Measurements from ENCODE around the gene PPP1R1B. TPM values are rescaled to one million over a fixed set of nuclear protein-coding genes. Genes with fewer than 3 reads are reported as not detected.

PPP1R1B gene
- polyA plus RNA-seq, 1 donor (not counting 4 experiments of a cell fraction or from before 2014, with no cell fraction given): 0.18 TPM

DNA sequence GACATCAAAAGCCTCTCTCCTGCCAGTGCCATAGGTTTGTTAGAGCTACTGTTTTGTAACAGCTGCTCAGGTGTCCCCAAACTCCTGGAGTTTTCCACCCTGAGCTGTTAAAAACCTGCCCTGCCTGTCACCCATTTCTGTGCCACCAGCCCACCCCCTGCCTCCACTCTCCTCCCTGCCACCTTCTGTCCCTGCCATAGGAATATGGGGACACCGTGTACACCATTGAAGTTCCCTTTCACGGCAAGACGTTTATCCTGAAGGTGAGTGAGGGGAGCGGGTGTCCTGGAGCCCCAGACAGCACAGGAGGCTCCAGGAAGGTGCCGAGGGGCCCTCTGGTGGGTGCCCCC is 33.2 kb downstream of the PPP1R1B start:
- Histone ChIP-seq H3K4me2 (ENCODE audit: control insufficient read depth, extremely low read depth, insufficient read depth, low read depth, low read length) (no peak overlapping the region), H3K27ac (ENCODE audit: control insufficient read depth, insufficient read depth, low read length) (no peak overlapping the region)
- no peak for FAIRE-seq

DNA sequence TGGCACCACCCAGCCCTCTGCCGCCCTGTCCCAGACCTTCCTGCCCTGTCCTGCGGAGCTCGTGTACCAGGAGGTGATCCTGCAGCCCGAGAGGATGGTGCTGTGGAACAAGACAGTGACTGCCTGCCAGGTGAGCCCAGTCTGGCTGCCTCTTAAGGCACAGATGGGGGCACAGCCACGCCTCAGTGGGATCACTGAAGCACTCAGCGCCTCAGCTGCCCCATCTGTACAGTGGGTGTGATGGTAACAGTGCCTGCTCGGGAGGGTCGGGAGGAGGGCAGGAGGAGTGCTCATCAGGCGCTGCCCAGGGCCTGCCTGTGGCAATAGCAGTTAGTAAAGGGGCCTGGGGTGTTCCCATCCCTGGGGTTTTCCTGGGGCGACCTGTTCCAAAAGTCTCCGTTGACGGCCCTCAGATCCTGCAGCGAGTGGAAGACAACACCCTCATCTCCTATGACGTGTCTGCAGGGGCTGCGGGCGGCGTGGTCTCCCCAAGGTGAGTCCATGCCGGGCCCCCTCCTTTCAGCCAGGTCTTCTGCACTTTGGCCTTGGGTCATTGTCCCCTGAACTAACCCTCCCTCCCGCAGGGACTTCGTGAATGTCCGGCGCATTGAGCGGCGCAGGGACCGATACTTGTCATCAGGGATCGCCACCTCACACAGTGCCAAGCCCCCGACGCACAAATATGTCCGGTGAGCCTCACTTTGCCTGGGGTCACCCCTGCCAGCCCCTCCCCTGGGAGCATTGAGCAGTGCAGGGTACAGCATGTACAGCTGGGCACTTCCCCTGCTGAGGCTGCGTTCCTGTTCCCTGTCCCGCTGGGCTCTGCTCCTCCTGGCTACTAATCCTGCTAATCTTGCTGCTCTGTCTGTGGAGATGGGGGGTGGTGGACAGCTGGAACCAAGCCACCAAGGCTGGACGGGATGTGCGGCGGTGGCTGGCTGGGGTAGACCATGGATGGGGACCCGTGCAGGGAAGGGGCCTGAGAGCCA is 33.9 kb downstream of the PPP1R1B start:
- TF ChIP-seq EZH2 (IDR thresholded peaks at IDR 0.05; ENCODE audit: low read length): no peak
- TF ChIP-seq, protein P1, sequence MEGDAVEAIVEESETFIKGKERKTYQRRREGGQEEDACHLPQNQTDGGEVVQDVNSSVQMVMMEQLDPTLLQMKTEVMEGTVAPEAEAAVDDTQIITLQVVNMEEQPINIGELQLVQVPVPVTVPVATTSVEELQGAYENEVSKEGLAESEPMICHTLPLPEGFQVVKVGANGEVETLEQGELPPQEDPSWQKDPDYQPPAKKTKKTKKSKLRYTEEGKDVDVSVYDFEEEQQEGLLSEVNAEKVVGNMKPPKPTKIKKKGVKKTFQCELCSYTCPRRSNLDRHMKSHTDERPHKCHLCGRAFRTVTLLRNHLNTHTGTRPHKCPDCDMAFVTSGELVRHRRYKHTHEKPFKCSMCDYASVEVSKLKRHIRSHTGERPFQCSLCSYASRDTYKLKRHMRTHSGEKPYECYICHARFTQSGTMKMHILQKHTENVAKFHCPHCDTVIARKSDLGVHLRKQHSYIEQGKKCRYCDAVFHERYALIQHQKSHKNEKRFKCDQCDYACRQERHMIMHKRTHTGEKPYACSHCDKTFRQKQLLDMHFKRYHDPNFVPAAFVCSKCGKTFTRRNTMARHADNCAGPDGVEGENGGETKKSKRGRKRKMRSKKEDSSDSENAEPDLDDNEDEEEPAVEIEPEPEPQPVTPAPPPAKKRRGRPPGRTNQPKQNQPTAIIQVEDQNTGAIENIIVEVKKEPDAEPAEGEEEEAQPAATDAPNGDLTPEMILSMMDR (optimal IDR thresholded peaks at IDR 0.05 in 1 of 3, IDR thresholded peaks at IDR 0.05 in 1 of 3, conservative IDR thresholded peaks at IDR 0.05 in 1 of 3; ENCODE audit: extremely low read depth in 1 of 3, insufficient read depth in 2 of 3, low read length in 3 of 3): no peak
- H3K27ac ChIP-seq (ENCODE audit: control insufficient read depth, insufficient read depth, low read length): no peak overlapping the region
- H3K9me1 ChIP-seq (ENCODE audit: control insufficient read depth, extremely low read depth, insufficient read depth, low read length): no peaks in the 10 kb centered on the region
- H3K36me3 ChIP-seq (ENCODE audit: control insufficient read depth in 2 of 2, extremely low read depth in 1 of 2, insufficient read depth in 2 of 2, low read length in 2 of 2): peaks cover 6 to 21% of the 10 kb centered on the region in 2 experiments
- peaks cover 5% of the 10 kb centered on the region for H3K4me1 ChIP-seq (ENCODE audit: control insufficient read depth, extremely low read depth, insufficient read depth, low read length)
- H3K79me2 ChIP-seq (ENCODE audit: control insufficient read depth, insufficient read depth, low read length): no peaks in the 10 kb centered on the region
- H2AFZ ChIP-seq (ENCODE audit: control insufficient read depth, low read length): no peak overlapping the region
- peaks cover 2% of the 10 kb centered on the region for H3K27me3 ChIP-seq (ENCODE audit: control insufficient read depth, extremely low read depth, insufficient read depth, low read length)
- H3K4me2 ChIP-seq (ENCODE audit: control insufficient read depth, extremely low read depth, insufficient read depth, low read depth, low read length): no peak overlapping the region
- no peaks in the 10 kb centered on the region for H3K9me3 ChIP-seq (ENCODE audit: control insufficient read depth, low read depth, low read length)
- FAIRE-seq (no peak), DNase-seq (ENCODE audit: low read depth, low spot score) (no peak)
- H4K20me1 ChIP-seq (ENCODE audit: control insufficient read depth, extremely low read depth, insufficient read depth, low read length): no peaks in the 10 kb centered on the region
- dilution Hi-C loops (cut with MboI; ENCODE audit: extremely low pct_ligation_motif_present, low sequenced_read_pairs): no loop called here
- no peak overlapping the region for H3K9ac ChIP-seq (ENCODE audit: control insufficient read depth, extremely low read depth, insufficient read depth, low read length)
- H3K4me3 ChIP-seq (ENCODE audit: control insufficient read depth in 2 of 3, extremely low read depth in 1 of 3, insufficient read depth in 2 of 3, low read depth in 1 of 3, low read length in 3 of 3): no peak overlapping the region

More for the DNA sequence above, 33.2 kb downstream of the PPP1R1B start:
- dilution Hi-C loops (cut with MboI; ENCODE audit: extremely low pct_ligation_motif_present, low sequenced_read_pairs): no loop called here
- H4K20me1 ChIP-seq (ENCODE audit: control insufficient read depth, extremely low read depth, insufficient read depth, low read length): no peaks in the 10 kb centered on the region
- peaks cover 5% of the 10 kb centered on the region for H3K4me1 ChIP-seq (ENCODE audit: control insufficient read depth, extremely low read depth, insufficient read depth, low read length)
- no peak for DNase-seq (ENCODE audit: low read depth, low spot score)
- no peak overlapping the region for H2AFZ ChIP-seq (ENCODE audit: control insufficient read depth, low read length)
- TF ChIP-seq, protein P1 (optimal IDR thresholded peaks at IDR 0.05 in 1 of 3, IDR thresholded peaks at IDR 0.05 in 1 of 3, conservative IDR thresholded peaks at IDR 0.05 in 1 of 3; ENCODE audit: extremely low read depth in 1 of 3, insufficient read depth in 2 of 3, low read length in 3 of 3): no peak
- no peak for TF ChIP-seq EZH2 (IDR thresholded peaks at IDR 0.05; ENCODE audit: low read length)
- no peaks in the 10 kb centered on the region for H3K9me1 ChIP-seq (ENCODE audit: control insufficient read depth, extremely low read depth, insufficient read depth, low read length)
- no peaks in the 10 kb centered on the region for H3K79me2 ChIP-seq (ENCODE audit: control insufficient read depth, insufficient read depth, low read length)
- H3K27me3 ChIP-seq (ENCODE audit: control insufficient read depth, extremely low read depth, insufficient read depth, low read length): no peaks in the 10 kb centered on the region
- H3K36me3 ChIP-seq (ENCODE audit: control insufficient read depth in 2 of 2, extremely low read depth in 1 of 2, insufficient read depth in 2 of 2, low read length in 2 of 2): peaks cover 6 to 21% of the 10 kb centered on the region in 2 experiments
- H3K9me3 ChIP-seq (ENCODE audit: control insufficient read depth, low read depth, low read length): no peaks in the 10 kb centered on the region
- no peak overlapping the region for H3K9ac ChIP-seq (ENCODE audit: control insufficient read depth, extremely low read depth, insufficient read depth, low read length)
- H3K4me3 ChIP-seq (ENCODE audit: control insufficient read depth in 2 of 3, extremely low read depth in 1 of 3, insufficient read depth in 2 of 3, low read depth in 1 of 3, low read length in 3 of 3): no peak overlapping the region
